ENCODE data around the gene SLC35F3.

- TF ChIP-seq EP300 (IDR thresholded peaks at IDR 0.05; ENCODE audit: borderline replicate concordance): no peak
- no peak for TF ChIP-seq TAF1 (IDR thresholded peaks at IDR 0.05; ENCODE audit: low read depth)
These were observed 8.0 kb downstream of the SLC35F3 start for GRCh38 chr1:233912447-233912846.

All from Ishikawa (cell line).